Measurements from ENCODE around the gene ATP5MC2. TPM values are rescaled to one million over a fixed set of nuclear protein-coding genes. Genes with fewer than 3 reads are reported as not detected.

The ATP5MC2 gene
- total RNA-seq, 1 donor from 2014 or later, result 313 TPM

- DNase-seq (ENCODE audit: low read depth), result no peak
- TF ChIP-seq CTCF (conservative IDR thresholded peaks at IDR 0.05; ENCODE audit: low read depth, low read length), result no peak
- H3K4me3 ChIP-seq (ENCODE audit: low read depth, low read length), result no peak overlapping the region
Observed at GRCh38 chr12:53677800-53678148, 1.9 kb upstream of the ATP5MC2 start.

- no peak for DNase-seq (ENCODE audit: low read depth)
- H3K4me3 ChIP-seq (ENCODE audit: low read depth, low read length), result peak overlapping the region; percentile 100
- no peak for TF ChIP-seq CTCF (conservative IDR thresholded peaks at IDR 0.05; ENCODE audit: low read depth, low read length)
Observed at GRCh38 chr12:53677016-53677799, 1.3 kb upstream of the ATP5MC2 start.

- TF ChIP-seq CTCF (conservative IDR thresholded peaks at IDR 0.05; ENCODE audit: low read depth, low read length), result no peak
- no peak for DNase-seq (ENCODE audit: low read depth)
- H3K4me3 ChIP-seq (ENCODE audit: low read depth, low read length), result peak overlapping the region; percentile 100
Observed at GRCh38 chr12:53676656-53677015, 753 bp upstream of the ATP5MC2 start.

- peak overlapping the region; percentile 100 for H3K4me3 ChIP-seq (ENCODE audit: low read depth, low read length)
- DNase-seq (ENCODE audit: low read depth), result no peak
- no peak for TF ChIP-seq CTCF (conservative IDR thresholded peaks at IDR 0.05; ENCODE audit: low read depth, low read length)
Observed at GRCh38 chr12:53674977-53675700, 744 bp downstream of the ATP5MC2 start.

- DNase-seq (ENCODE audit: low read depth), result no peak
- no peak overlapping the region for H3K4me3 ChIP-seq (ENCODE audit: low read depth, low read length)
- no peak for TF ChIP-seq CTCF (conservative IDR thresholded peaks at IDR 0.05; ENCODE audit: low read depth, low read length)
Observed at GRCh38 chr12:53670971-53671370, 4.9 kb downstream of the ATP5MC2 start.

- TF ChIP-seq CTCF (conservative IDR thresholded peaks at IDR 0.05; ENCODE audit: low read depth, low read length), result no peak
- H3K4me3 ChIP-seq (ENCODE audit: low read depth, low read length), result no peak overlapping the region
- no peak for DNase-seq (ENCODE audit: low read depth)
Observed at GRCh38 chr12:53670308-53670707, 5.6 kb downstream of the ATP5MC2 start.
